ENCODE measurements around the gene THBS1.

The THBS1 gene

GRCh38 chr15:39646425-39646824, 65.5 kb downstream of the THBS1 start:
- Histone ChIP-seq H3K27ac (no peak overlapping the region), H3K9ac (ENCODE audit: insufficient read length) (no peak overlapping the region), H3K36me3 (ENCODE audit: insufficient read depth, low read length) (no peaks in the 10 kb centered on the region), H3K4me3 (no peak overlapping the region), H3K9me3 (ENCODE audit: low read depth, low read length) (no peaks in the 10 kb centered on the region)
- no peak for DNase-seq (ENCODE audit: low read depth, low spot score)
- TF ChIP-seq POLR2AphosphoS5 (IDR thresholded peaks at IDR 0.05; ENCODE audit: borderline replicate concordance, low read depth, low read length) (no peak), EZH2 (IDR thresholded peaks at IDR 0.05) (no peak), FOXP2 (optimal IDR thresholded peaks at IDR 0.05; ENCODE audit: control extremely low read depth, extremely low read length, insufficient read depth) (no peak)
